GM18861 (cell line): ENCODE results near the gene ATAD3B.
A peak's percentile ranks its signal among the peaks of the same experiment; 100 is the strongest.
"Not testable (repeated sequence)": the region's sequence is repeated elsewhere in the genome, so short reads cannot be mapped to it uniquely, and the experiment has no call there.

Experiments used
- ATAC-seq: cut with Tn5 transposase; IDR thresholded peaks from one replicate; pipeline ENCODE4 v1.9.1; 2021; ENCODE audit not compliant: unreplicated experiment

The ATAD3B gene

DNA sequence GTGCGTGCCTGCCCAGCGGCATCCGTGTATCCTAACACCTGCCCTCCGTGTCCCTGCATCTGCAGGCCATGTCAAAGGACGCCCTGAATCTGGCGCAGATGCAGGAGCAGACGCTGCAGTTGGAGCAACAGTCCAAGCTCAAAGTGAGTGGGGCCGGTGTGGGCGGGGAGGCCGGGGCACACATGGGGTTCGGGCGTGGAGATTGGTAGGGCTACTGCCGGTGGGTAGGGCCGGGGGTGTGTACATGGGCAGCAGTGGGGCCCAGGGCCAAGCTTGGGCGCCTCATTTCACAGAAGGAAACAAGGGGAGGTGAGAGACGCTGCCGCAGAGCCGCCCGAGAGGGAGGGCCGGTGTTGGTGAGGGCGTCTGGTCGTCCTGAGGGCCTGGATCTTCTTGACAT, 20.9 kb upstream of the ATAD3B start:
- ATAC-seq, result not testable (repeated sequence)

DNA sequence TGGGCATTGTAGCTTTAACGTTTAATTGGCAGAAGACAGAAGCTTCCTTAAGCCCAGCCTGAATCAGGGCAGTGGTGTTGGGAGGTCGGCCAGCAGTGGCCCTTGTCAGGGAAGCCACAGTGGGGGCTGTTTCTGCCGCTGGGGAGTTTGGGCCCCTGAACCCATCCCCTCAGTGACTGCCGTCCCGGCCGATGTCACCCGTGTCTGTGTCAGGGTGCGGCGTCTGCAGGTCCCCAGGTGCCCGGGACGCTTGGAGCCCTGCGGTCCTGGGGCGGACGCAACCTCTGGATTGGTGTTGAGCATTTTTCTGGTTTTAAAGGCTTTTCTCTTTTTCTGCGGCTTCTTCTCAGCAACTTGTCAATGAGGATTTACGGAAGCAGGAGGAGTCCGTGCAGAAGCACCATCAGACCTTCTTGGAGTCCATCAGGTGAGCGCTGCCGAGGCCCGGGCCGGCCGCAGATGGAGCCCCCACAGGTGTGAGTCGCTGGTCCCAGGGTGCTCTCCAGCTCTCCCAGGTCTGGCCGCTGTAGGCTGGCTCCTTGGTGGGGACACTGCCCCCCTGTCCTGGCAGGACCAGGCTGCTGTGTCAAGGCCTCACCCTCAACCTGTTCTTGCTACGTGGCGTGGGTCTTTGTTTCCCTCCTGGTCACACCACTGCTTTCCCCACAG, 19.7 kb upstream of the ATAD3B start:
- ATAC-seq, result no peak

DNA sequence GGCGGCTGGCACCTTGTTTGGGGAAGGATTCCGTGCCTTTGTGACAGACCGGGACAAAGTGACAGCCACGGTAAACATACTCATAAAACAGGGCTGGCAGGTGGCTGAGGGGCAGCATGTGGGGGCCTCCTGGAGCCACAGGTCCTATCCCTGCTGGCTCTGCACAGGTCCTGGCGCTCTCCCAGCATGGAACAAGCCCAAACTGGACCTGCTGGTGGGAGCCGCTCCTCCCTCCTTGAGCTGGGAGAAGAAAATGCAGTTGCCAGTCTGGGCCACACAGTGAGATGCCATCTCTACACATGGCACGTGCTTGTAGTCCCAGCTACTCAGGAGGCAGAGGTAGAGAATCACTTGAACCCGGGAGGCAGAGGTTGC, 19.2 kb upstream of the ATAD3B start:
- ATAC-seq, result not testable (repeated sequence)

DNA sequence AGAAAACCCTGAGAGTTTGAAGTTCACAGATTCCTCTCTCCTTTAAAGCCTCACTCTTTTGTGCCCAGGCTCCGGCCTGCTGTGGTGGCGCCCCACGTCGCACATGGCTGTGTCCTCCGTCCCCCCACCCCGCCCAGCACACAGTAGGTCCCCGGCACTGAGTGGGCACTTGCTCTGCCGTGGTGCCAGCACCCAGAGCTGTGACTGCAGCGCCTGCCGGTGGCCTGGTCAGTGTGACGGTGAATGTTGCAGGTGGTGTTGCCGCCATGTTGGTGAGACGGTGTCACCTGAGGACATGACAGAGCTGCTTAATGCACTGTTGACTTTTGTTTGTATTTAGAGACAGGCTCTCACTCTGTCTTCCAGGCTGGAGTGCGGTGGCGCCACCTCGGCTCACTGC, 18.7 kb upstream of the ATAD3B start:
- no peak for ATAC-seq

- not testable (repeated sequence) for ATAC-seq
These were observed 17.1 kb upstream of the ATAD3B start for GRCh38 chr1:1454286-1455056.

DNA sequence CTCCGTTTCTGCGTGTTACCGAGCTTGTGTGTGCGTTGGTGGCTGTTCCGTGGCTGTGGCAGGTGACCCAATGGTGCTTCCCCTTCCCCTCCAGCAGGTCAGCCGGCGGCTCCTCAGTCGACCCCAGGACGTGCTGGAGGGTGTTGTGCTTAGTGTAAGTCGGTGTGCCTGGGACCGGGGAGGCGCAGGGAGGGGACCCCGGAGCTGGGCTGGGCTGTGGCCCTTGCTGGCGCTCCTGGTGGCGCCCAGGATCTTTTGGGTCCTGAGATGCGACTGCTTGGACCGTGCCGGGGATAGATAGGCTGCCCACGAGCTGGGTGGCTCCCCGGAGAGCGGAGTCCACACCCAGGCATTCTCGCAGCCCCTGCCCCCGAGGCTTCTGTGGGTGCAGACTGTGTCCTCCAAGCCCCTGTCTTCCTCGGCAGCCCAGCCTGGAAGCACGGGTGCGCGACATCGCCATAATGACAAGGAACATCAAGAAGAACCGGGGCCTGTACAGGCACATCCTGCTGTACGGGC, 16.1 kb upstream of the ATAD3B start:
- no peak for ATAC-seq

DNA sequence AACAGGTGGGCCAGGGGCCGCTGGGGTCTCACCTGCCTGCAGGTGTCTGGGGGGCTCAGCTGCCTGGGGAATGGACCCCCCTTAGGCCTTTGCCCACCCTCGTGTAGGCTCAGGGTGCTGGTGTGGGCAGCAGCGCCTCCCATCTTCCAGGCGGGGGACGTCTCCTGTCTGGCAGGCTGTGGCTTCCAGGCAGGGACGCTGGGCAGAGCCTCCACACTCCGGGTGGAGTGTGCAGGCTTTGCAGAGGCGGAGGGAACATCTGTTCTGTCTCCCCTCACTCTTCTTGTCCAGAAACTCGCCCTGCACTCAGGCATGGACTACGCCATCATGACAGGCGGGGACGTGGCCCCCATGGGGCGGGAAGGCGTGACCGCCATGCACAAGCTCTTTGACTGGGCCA, 15.6 kb upstream of the ATAD3B start:
- ATAC-seq, result not testable (repeated sequence)

DNA sequence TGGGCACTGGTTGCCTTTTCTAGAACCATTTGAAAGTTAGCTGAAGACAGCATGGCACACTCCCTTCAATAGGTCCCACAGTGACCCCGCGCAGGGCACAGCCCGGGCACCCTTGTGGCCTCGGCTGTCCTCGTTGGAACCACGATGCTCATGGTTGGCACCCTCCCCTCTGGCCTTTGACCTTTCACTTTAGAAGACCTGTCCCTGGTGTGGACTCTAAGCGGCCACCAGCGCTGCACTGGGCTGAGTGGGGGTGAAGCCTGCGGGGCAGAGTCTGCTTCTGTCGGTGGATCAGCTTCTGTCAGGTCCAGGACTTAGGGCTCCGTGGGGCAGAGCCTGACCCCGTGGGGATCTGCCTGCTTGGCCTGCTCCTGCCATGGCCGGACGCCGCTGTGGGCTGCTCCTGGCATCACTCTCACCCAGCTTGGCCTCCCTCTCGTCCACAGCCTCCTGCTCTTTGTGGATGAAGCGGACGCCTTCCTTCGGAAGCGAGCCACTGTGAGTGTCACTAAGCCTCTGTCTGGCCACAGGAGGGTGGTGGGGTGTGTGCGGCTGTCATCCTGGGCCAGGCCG, 14.8 kb upstream of the ATAD3B start:
- not testable (repeated sequence) for ATAC-seq

DNA sequence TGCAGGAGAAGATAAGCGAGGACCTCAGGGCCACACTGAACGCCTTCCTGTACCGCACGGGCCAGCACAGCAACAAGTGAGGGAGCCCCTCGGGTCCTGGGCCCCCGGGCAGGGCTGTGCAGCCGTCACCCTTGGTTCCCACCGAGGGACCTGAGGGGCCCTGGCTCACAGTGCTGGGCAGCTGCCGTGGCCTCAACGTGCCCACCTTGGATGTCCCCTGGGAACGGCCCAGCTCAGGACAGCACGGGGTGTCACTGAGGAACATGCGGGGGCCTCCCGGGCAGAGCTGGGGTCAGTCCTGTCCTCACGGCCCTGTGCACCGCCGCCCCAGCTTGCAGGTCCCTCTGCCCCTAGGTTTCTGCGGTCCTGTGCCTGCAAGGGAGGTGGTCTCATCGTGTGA, 12.4 kb upstream of the ATAD3B start:
- not testable (repeated sequence) for ATAC-seq

GRCh38 chr1:1459711-1460110, 11.9 kb upstream of the ATAD3B start:
- ATAC-seq, result not testable (repeated sequence)

GRCh38 chr1:1460540-1461130, 10.9 kb upstream of the ATAD3B start:
- ATAC-seq, result no peak

GRCh38 chr1:1461721-1462317, 9.7 kb upstream of the ATAD3B start:
- ATAC-seq, result no peak

- ATAC-seq, result no peak
These were observed 9.1 kb upstream of the ATAD3B start for GRCh38 chr1:1462318-1462966.

DNA sequence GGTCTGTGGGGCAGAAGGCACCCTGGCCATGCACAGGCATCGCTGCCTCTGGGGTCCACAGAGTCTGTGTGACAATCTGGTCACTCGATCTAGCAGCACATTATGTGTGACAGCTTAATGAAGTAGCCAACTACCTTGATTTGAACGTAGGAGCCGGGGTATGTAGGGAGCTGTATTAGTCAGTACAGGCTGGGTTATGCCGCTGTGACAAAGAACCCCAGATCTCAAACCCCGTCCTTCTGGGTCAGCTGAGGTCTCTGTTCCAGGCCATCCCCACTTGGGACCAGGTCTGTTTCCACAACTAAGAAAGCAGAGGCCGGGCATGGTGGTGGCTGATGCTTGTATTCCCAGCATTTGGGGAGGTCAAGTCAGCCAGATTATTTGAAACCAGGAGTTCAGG, 8.3 kb upstream of the ATAD3B start:
- no peak for ATAC-seq

- ATAC-seq, result not testable (repeated sequence)
These were observed 3.2 kb upstream of the ATAD3B start for GRCh38 chr1:1468196-1468985.

- peak; percentile 6 for ATAC-seq
These were observed 758 bp upstream of the ATAD3B start for GRCh38 chr1:1470626-1471388.

- not testable (repeated sequence) for ATAC-seq
These were observed 700 bp downstream of the ATAD3B start for GRCh38 chr1:1472053-1472876.

- not testable (repeated sequence) for ATAC-seq
These were observed 4.4 kb downstream of the ATAD3B start for GRCh38 chr1:1476011-1476410.
